Right atrium auricular region (tissue), 2 donors: Measurements from ENCODE around the gene ARMC9. TPM values are rescaled to one million over a fixed set of nuclear protein-coding genes. Genes with fewer than 3 reads are reported as not detected.

Experiments
- DNase-seq: peaks from one replicate; pipeline ENCODE4 v3.0.0-alpha.2; 2019; ENCODE audit warnings: low spot score
- H3K27ac ChIP-seq, 2 donors: fragments of 200-600 bp; sonication (generic); 1 replicate in 1 of 2; 2 replicates in 1 of 2; pipeline ENCODE4 v1.5.1; 2016 to 2019
- H3K27me3 ChIP-seq, 2 donors: fragments of 200-600 bp; sonication (generic); one replicate each; pipeline versions ENCODE4 v1.5.1 to v1.6.0; 2017 to 2019
- H3K36me3 ChIP-seq: fragments of 200-600 bp; sonication (generic); one replicate; pipeline ENCODE4 v1.5.1; 2016
- H3K4me1 ChIP-seq, 2 donors: fragments of 200-600 bp; sonication (generic); one replicate each; pipeline versions ENCODE4 v1.5.1 to v1.6.0; 2017 to 2019
- H3K4me3 ChIP-seq, 2 donors: fragments of 200-600 bp; sonication (generic); 1 replicate in 1 of 2; 2 replicates in 1 of 2; pipeline ENCODE4 v1.5.1; 2017 to 2019; ENCODE audit warnings: mild to moderate bottlenecking in 1 of 2, moderate library complexity in 1 of 2
- H3K9me3 ChIP-seq, 2 donors: fragments of 200-600 bp; sonication (generic); one replicate each; pipeline ENCODE4 v1.5.1; 2019
- CTCF ChIP-seq, 2 donors: fragments of 200-600 bp; sonication (generic); IDR thresholded peaks; one replicate each; pipeline ENCODE4 v1.5.1; 2019; ENCODE audit warnings: antibody characterized with exemption in 2 of 2
- total RNA-seq, 2 donors: library from RNA; depleted of rRNA; stranded (reverse); fragments of >200 nt; gene quantifications; one replicate each; pipeline ENCODE4 v1.1.0, GENCODE V29; 2016

Gene ARMC9
- total RNA-seq, 2 donors from 2014 or later = 2.0 to 2.9 TPM

GRCh38 chr2:231161877-231162329 is 36.5 kb upstream of the ARMC9 start:
- H3K27ac ChIP-seq = peak overlapping the region; percentile 43 to 55
- no peaks in the 10 kb centered on the region for H3K9me3 ChIP-seq
- no peak for DNase-seq
- no peak for TF ChIP-seq CTCF (IDR thresholded peaks at IDR 0.05)
- H3K4me3 ChIP-seq = no peak overlapping the region
- H3K4me1 ChIP-seq = peaks cover 0 to 7% of the 10 kb centered on the region in 2 donors
- no peaks in the 10 kb centered on the region for H3K27me3 ChIP-seq
- peaks cover 37% of the 10 kb centered on the region for H3K36me3 ChIP-seq

- H3K36me3 ChIP-seq = peaks cover 43% of the 10 kb centered on the region
- TF ChIP-seq CTCF (IDR thresholded peaks at IDR 0.05) = no peak
Observed at GRCh38 chr2:231163011-231163410, 35.4 kb upstream of the ARMC9 start.

GRCh38 chr2:231163414-231164095 is 34.9 kb upstream of the ARMC9 start:
- Histone ChIP-seq H3K4me3 (no peak overlapping the region), H3K4me1 (peaks cover 0 to 7% of the 10 kb centered on the region in 2 donors), H3K9me3 (no peaks in the 10 kb centered on the region), H3K27ac (no peak overlapping the region), H3K36me3 (peaks cover 43% of the 10 kb centered on the region), H3K27me3 (no peaks in the 10 kb centered on the region)
- TF ChIP-seq CTCF (IDR thresholded peaks at IDR 0.05) = no peak
- no peak for DNase-seq

More at GRCh38 chr2:231163011-231163410, 35.4 kb upstream of the ARMC9 start:
- H3K9me3 ChIP-seq = no peaks in the 10 kb centered on the region
- H3K4me3 ChIP-seq = no peak overlapping the region
- no peak overlapping the region for H3K27ac ChIP-seq
- H3K27me3 ChIP-seq = no peaks in the 10 kb centered on the region
- peaks cover 0 to 7% of the 10 kb centered on the region in 2 donors for H3K4me1 ChIP-seq
- DNase-seq = no peak

GRCh38 chr2:231167745-231168459 is 30.5 kb upstream of the ARMC9 start:
- TF ChIP-seq CTCF (IDR thresholded peaks at IDR 0.05) = no peak
- H3K4me3 ChIP-seq = no peak overlapping the region
- no peak overlapping the region for H3K27ac ChIP-seq
- H3K36me3 ChIP-seq = peaks cover 62% of the 10 kb centered on the region
- H3K4me1 ChIP-seq = peaks cover 0 to 11% of the 10 kb centered on the region in 2 donors
- H3K27me3 ChIP-seq = no peaks in the 10 kb centered on the region
- no peak for DNase-seq
- H3K9me3 ChIP-seq = no peaks in the 10 kb centered on the region

- H3K36me3 ChIP-seq = peaks cover 58% of the 10 kb centered on the region
Observed at GRCh38 chr2:231168460-231169139, 29.8 kb upstream of the ARMC9 start.

More at GRCh38 chr2:231168460-231169139, 29.8 kb upstream of the ARMC9 start:
- H3K4me1 ChIP-seq = peaks cover 0 to 11% of the 10 kb centered on the region in 2 donors
- no peak for TF ChIP-seq CTCF (IDR thresholded peaks at IDR 0.05)
- no peak overlapping the region for H3K4me3 ChIP-seq
- DNase-seq = no peak
- H3K27me3 ChIP-seq = no peaks in the 10 kb centered on the region
- no peak overlapping the region for H3K27ac ChIP-seq
- H3K9me3 ChIP-seq = no peaks in the 10 kb centered on the region
